Measurements from ENCODE around the gene PCDHB9.

The PCDHB9 gene

DNA sequence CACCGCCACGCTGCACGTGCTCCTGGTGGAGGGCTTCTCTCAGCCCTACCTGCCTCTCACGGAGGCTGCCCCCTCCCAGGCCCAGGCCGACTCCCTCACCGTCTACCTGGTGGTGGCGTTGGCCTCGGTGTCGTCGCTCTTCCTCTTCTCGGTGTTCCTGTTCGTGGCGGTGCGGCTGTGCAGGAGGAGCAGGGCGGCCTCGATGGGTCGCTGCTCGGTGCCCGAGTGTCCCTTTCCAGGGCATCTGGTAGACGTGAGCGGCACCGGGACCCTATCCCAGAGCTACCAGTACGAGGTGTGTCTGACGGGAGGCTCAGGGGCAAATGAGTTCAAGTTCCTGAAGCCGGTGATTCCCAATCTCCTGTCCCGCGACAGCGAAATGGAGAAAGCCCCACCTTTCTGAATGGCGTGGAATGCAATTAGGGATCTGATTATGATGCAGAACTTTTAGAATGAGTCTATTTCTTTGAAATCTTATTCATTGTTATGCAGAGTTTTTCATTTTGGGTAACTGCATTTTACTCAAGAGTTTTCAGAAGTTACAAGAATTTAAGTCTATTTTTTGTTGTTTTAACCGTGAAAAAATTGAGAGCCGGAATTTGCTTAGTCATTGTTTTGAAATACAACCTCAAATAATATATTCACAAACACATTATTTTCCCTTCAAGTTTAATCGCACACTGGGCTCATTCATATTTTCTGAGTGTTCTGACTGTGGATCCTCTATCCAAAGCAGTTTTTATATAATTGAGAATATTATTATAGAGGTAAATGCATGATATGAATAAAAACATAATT is 49.8 kb downstream of the PCDHB9 start:
- no peak for DNase-seq (ENCODE audit: low spot score)
